Midbrain (tissue), 1 donor: ENCODE data around the gene RNF166.

Experiments
- DNase-seq: peaks from one replicate; lab custom pipeline; 2025; lab: John Stamatoyannopoulos, UW

Gene RNF166

GRCh38 chr16:88706229-88706964 is at the start of gene RNF166, which contains the start of gene CTU2:
Gene RNF166, minus strand, starts transcription at chr16:88706408. Its CDS starts 83 bp downstream, at chr16:88706325.
Gene CTU2, plus strand, starts transcription at chr16:88706503. Its CDS starts 28 bp downstream, at chr16:88706531.
- DNase-seq = peak; percentile 88

- no peak for DNase-seq
These were observed 48.9 kb upstream of the RNF166 start for GRCh38 chr16:88754912-88755744.

GRCh38 chr16:88754109-88754911 is 48.1 kb upstream of the RNF166 start:
- no peak for DNase-seq

GRCh38 chr16:88753602-88754001 is 47.4 kb upstream of the RNF166 start:
- no peak for DNase-seq

GRCh38 chr16:88753191-88753590 is 47.0 kb upstream of the RNF166 start:
- no peak for DNase-seq

- DNase-seq = no peak
These were observed 46.3 kb upstream of the RNF166 start for GRCh38 chr16:88752386-88753002.

- no peak for DNase-seq
These were observed 44.6 kb upstream of the RNF166 start for GRCh38 chr16:88750854-88751253.

- DNase-seq = no peak
These were observed 43.1 kb upstream of the RNF166 start for GRCh38 chr16:88749358-88749757.

GRCh38 chr16:88748364-88748763 is 42.2 kb upstream of the RNF166 start:
- DNase-seq = no peak

- no peak for DNase-seq
These were observed 41.5 kb upstream of the RNF166 start for GRCh38 chr16:88747588-88748301.

GRCh38 chr16:88746506-88746905 is 40.3 kb upstream of the RNF166 start:
- DNase-seq = no peak

- DNase-seq = no peak
These were observed 38.6 kb upstream of the RNF166 start for GRCh38 chr16:88744577-88745521.

- DNase-seq = peak; percentile 60
These were observed 37.7 kb upstream of the RNF166 start for GRCh38 chr16:88743693-88744576.

GRCh38 chr16:88742896-88743605 is 36.8 kb upstream of the RNF166 start:
- DNase-seq = no peak

GRCh38 chr16:88741368-88741767 is 35.2 kb upstream of the RNF166 start:
- DNase-seq = no peak

- DNase-seq = no peak
These were observed 34.5 kb upstream of the RNF166 start for GRCh38 chr16:88740727-88741055.

- DNase-seq = no peak
These were observed 33.9 kb upstream of the RNF166 start for GRCh38 chr16:88739977-88740726.
